HEK293 (cell line): ENCODE results near the gene BCOR.
A peak's percentile ranks its signal among the peaks of the same experiment; 100 is the strongest.

Source experiments
- AEBP2 ChIP-seq: fragments of 450-650 bp; formaldehyde crosslinking; IDR thresholded peaks from 2 replicates; pipeline ENCODE4 v1.5.1; 2016; ENCODE audit warnings: missing biosample characterization, missing genetic modification characterization, borderline replicate concordance
- CTCF ChIP-seq: fragments of 450-650 bp; formaldehyde crosslinking; IDR thresholded peaks from 2 replicates; pipeline ENCODE4 v1.5.1; 2016; ENCODE audit warnings: missing biosample characterization, missing genetic modification characterization
- EGR2 ChIP-seq: fragments of 450-650 bp; formaldehyde crosslinking; IDR thresholded peaks from 2 replicates; pipeline ENCODE4 v1.5.1; 2016; ENCODE audit warnings: low read depth, missing biosample characterization, missing genetic modification characterization
- GLIS1 ChIP-seq: fragments of 450-650 bp; formaldehyde crosslinking; IDR thresholded peaks from 2 replicates; pipeline ENCODE4 v1.5.1; 2016; ENCODE audit warnings: missing biosample characterization, missing genetic modification characterization
- GLIS2 ChIP-seq: fragments of 450-650 bp; formaldehyde crosslinking; IDR thresholded peaks from 2 replicates; pipeline ENCODE4 v1.5.1; 2016; ENCODE audit warnings: missing biosample characterization, missing genetic modification characterization
- IKZF3 ChIP-seq: fragments of 450-650 bp; IDR thresholded peaks from 2 replicates; pipeline ENCODE4 v1.5.0; 2018; ENCODE audit warnings: missing biosample characterization, mild to moderate bottlenecking, missing genetic modification characterization, moderate library complexity
- KLF10 ChIP-seq: fragments of 450-650 bp; IDR thresholded peaks from 2 replicates; pipeline ENCODE4 v1.5.1; 2018; ENCODE audit warnings: missing biosample characterization, mild to moderate bottlenecking, missing genetic modification characterization
- KLF8 ChIP-seq: fragments of 450-650 bp; formaldehyde crosslinking; IDR thresholded peaks from 2 replicates; pipeline ENCODE4 v1.5.1; 2016; ENCODE audit warnings: missing biosample characterization, missing genetic modification characterization
- OSR2 ChIP-seq: fragments of 450-650 bp; formaldehyde crosslinking; IDR thresholded peaks from 2 replicates; pipeline ENCODE4 v1.5.1; 2016; ENCODE audit warnings: missing biosample characterization, missing genetic modification characterization
- PATZ1 ChIP-seq: fragments of 450-650 bp; formaldehyde crosslinking; IDR thresholded peaks from 2 replicates; pipeline ENCODE4 v1.5.1; 2016; ENCODE audit warnings: missing biosample characterization, missing genetic modification characterization
- PBX3 ChIP-seq: sonication (generic); formaldehyde crosslinking; IDR thresholded peaks from 2 replicates; pipeline ENCODE4 v1.8.1; 2022; ENCODE audit warnings: mild to moderate bottlenecking, moderate library complexity, missing genetic modification reagents
- PRDM1 ChIP-seq: fragments of 450-650 bp; formaldehyde crosslinking; IDR thresholded peaks from 2 replicates; pipeline ENCODE4; 2016; ENCODE audit warnings: missing biosample characterization, missing genetic modification characterization
- RBAK ChIP-seq: fragments of 450-650 bp; formaldehyde crosslinking; IDR thresholded peaks from 2 replicates; pipeline ENCODE4 v1.5.1; 2016; ENCODE audit warnings: missing biosample characterization, missing genetic modification characterization
- SALL2 ChIP-seq: fragments of 450-650 bp; formaldehyde crosslinking; IDR thresholded peaks from 2 replicates; pipeline ENCODE4 v1.5.0; 2017; ENCODE audit warnings: missing biosample characterization, mild to moderate bottlenecking, missing genetic modification characterization, borderline replicate concordance
- SP2 ChIP-seq: fragments of 450-650 bp; formaldehyde crosslinking; IDR thresholded peaks from 2 replicates; pipeline ENCODE4 v1.5.1; 2016; ENCODE audit warnings: missing biosample characterization, missing genetic modification characterization
- WT1 ChIP-seq: fragments of 450-650 bp; formaldehyde crosslinking; IDR thresholded peaks from 2 replicates; pipeline ENCODE4 v1.5.1; 2016; ENCODE audit warnings: missing biosample characterization, missing genetic modification characterization
- ZBTB20 ChIP-seq: fragments of 450-650 bp; formaldehyde crosslinking; IDR thresholded peaks from 2 replicates; pipeline ENCODE4 v1.5.1; 2016; ENCODE audit warnings: missing biosample characterization, missing genetic modification characterization
- ZBTB26 ChIP-seq: fragments of 450-650 bp; formaldehyde crosslinking; optimal IDR thresholded peaks from 2 replicates; pipeline ENCODE3; 2016; ENCODE audit warnings: missing biosample characterization, mild to moderate bottlenecking, missing genetic modification characterization
- ZNF18 ChIP-seq: fragments of 450-650 bp; formaldehyde crosslinking; IDR thresholded peaks from 2 replicates; pipeline ENCODE4 v1.5.1; 2016; ENCODE audit warnings: missing biosample characterization, missing genetic modification characterization
- ZNF248 ChIP-seq: fragments of 450-650 bp; formaldehyde crosslinking; IDR thresholded peaks from 2 replicates; pipeline ENCODE4 v1.5.1; 2017; ENCODE audit warnings: missing biosample characterization, missing genetic modification characterization
- ZNF366 ChIP-seq: fragments of 450-650 bp; formaldehyde crosslinking; conservative IDR thresholded peaks from 2 replicates; pipeline ENCODE4 v1.5.1; 2016; ENCODE audit warnings: missing biosample characterization, missing genetic modification characterization
- ZNF398 ChIP-seq: fragments of 450-650 bp; formaldehyde crosslinking; IDR thresholded peaks from 2 replicates; pipeline ENCODE4 v1.5.1; 2017; ENCODE audit warnings: missing biosample characterization, missing genetic modification characterization
- ZNF423 ChIP-seq: fragments of 450-650 bp; formaldehyde crosslinking; IDR thresholded peaks from 2 replicates; pipeline ENCODE4 v1.5.1; 2016; ENCODE audit warnings: missing biosample characterization, missing genetic modification characterization
- ZNF513 ChIP-seq: fragments of 450-650 bp; IDR thresholded peaks from 2 replicates; pipeline ENCODE4 v1.5.1; 2018; ENCODE audit warnings: missing biosample characterization, missing genetic modification characterization
- ZNF558 ChIP-seq: fragments of 450-650 bp; formaldehyde crosslinking; IDR thresholded peaks from 2 replicates; pipeline ENCODE4 v1.5.1; 2016; ENCODE audit warnings: missing biosample characterization, missing genetic modification characterization
- ZNF596 ChIP-seq: fragments of 450-650 bp; IDR thresholded peaks from 2 replicates; pipeline ENCODE4 v1.5.0; 2018; ENCODE audit warnings: missing biosample characterization, mild to moderate bottlenecking, missing genetic modification characterization, moderate library complexity
- ZNF785 ChIP-seq: fragments of 450-650 bp; formaldehyde crosslinking; IDR thresholded peaks from 2 replicates; pipeline ENCODE4 v1.5.1; 2016; ENCODE audit warnings: missing biosample characterization, missing genetic modification characterization
- ZNF837 ChIP-seq: fragments of 450-650 bp; formaldehyde crosslinking; IDR thresholded peaks from 2 replicates; pipeline ENCODE4 v1.5.1; 2016; ENCODE audit warnings: missing biosample characterization, missing genetic modification characterization

Gene BCOR

GRCh38 chrX:40108959-40109287 lies 11.2 kb upstream of the BCOR start (continued):
- TF ChIP-seq ZBTB26 (peak; percentile 27), ZNF596 (tag by site-specific recombination) (no peak), AEBP2 (tag by site-specific recombination) (no peak), ZNF837 (no peak), ZNF558 (no peak), PRDM1 (tag by site-specific recombination) (no peak), ZNF366 (tag by site-specific recombination) (no peak), KLF10 (0 out of 2 replicates have a peak, but pooled peaks have one; percentile 44), ZNF18 (no peak), CTCF (no peak), GLIS1 (tag by site-specific recombination) (no peak), PBX3 (CRISPR knock-in tag) (peak; percentile 29; the same call in 1 of the 2 replicates), EGR2 (tag by site-specific recombination) (peak; percentile 51; the same call in 1 of the 2 replicates), GLIS2 (tag by site-specific recombination) (0 out of 2 replicates have a peak, but pooled peaks have one; percentile 9), ZNF513 (no peak), ZNF423 (no peak), IKZF3 (tag by site-specific recombination) (peak; percentile 65), RBAK (tag by site-specific recombination) (no peak), ZNF248 (tag by site-specific recombination) (no peak), SP2 (tag by site-specific recombination) (peak; percentile 20; the same call in 1 of the 2 replicates), KLF8 (tag by site-specific recombination) (0 out of 2 replicates have a peak, but pooled peaks have one; percentile 13), SALL2 (no peak), ZNF398 (tag by site-specific recombination) (peak; percentile 83), PATZ1 (tag by site-specific recombination) (peak; percentile 56), ZNF785 (tag by site-specific recombination) (no peak), OSR2 (tag by site-specific recombination) (peak; percentile 31; the same call in 1 of the 2 replicates), ZBTB20 (peak; percentile 94), WT1 (tag by site-specific recombination) (no peak)
